ENCODE data around the gene CCNY. TPM values are rescaled to one million over a fixed set of nuclear protein-coding genes. Genes with fewer than 3 reads are reported as not detected.

The CCNY gene
- total RNA-seq, 2 experiments from 2014 or later = 47.0 to 51.5 TPM

GRCh38 chr10:35554461-35555056, 218.2 kb downstream of the CCNY start:
- no peak for ATAC-seq
- no peak for DNase-seq
- no peaks in the 10 kb centered on the region for H3K9me3 Mint-ChIP-seq (ENCODE audit: low read depth)
- H3K4me1 Mint-ChIP-seq = no peaks in the 10 kb centered on the region
- CTCF ChIA-PET = interaction anchor here (2.6 kb wide), 1 partner anchor 9 kb away, joined by 9 read pairs; no protein-coding TSS in a partner anchor
- no peaks in the 10 kb centered on the region for H3K27me3 Mint-ChIP-seq
- H3K27ac Mint-ChIP-seq = no peak overlapping the region
- peaks cover 12% of the 10 kb centered on the region for H3K36me3 Mint-ChIP-seq
- H3K4me3 Mint-ChIP-seq = no peak overlapping the region

- Mint-ChIP-seq H3K4me3 (no peak overlapping the region), H3K4me1 (no peaks in the 10 kb centered on the region), H3K27ac (no peak overlapping the region), H3K9me3 (ENCODE audit: low read depth) (no peaks in the 10 kb centered on the region), H3K36me3 (peaks cover 5% of the 10 kb centered on the region), H3K27me3 (no peaks in the 10 kb centered on the region)
- CTCF ChIA-PET = interaction anchor here (0.6 to 1.0 kb wide), 2 partner anchors 10 to 277 kb away, joined by 3 read pairs; no protein-coding TSS in a partner anchor
- ATAC-seq (no peak), DNase-seq (no peak)
Observed at GRCh38 chr10:35555962-35556930, 219.9 kb downstream of the CCNY start.

DNA sequence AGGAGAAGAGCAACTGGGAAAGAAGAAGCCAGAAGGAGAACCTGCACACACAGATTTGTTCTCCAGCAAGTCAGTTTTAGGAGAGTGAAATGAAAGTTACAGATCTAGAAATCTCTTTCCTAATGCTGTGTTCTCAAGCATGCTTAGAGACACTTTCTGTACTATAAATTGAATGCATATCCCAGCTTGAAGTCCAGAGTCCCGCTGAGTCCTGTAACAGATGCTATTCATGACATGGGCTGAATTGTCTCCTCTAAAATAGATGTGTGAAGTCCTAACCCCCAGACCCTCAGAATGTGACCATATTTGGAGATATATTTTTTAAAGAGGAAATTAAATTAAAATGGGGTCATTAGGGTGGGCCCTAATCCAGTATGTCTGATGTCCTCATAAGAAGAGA, 222.0 kb downstream of the CCNY start:
- Mint-ChIP-seq H3K27ac (no peak overlapping the region), H3K4me1 (peaks cover under 1% of the 10 kb centered on the region)
- ATAC-seq = no peak

GRCh38 chr10:35559416-35559815, 223.1 kb downstream of the CCNY start:
- no peak for DNase-seq
- CTCF ChIA-PET = no interaction called here
- H3K9me3 Mint-ChIP-seq (ENCODE audit: low read depth) = no peaks in the 10 kb centered on the region
- no peak overlapping the region for H3K27ac Mint-ChIP-seq
- H3K36me3 Mint-ChIP-seq = peaks cover 4% of the 10 kb centered on the region
- peaks cover 6% of the 10 kb centered on the region for H3K4me1 Mint-ChIP-seq
- H3K4me3 Mint-ChIP-seq = no peak overlapping the region
- no peaks in the 10 kb centered on the region for H3K27me3 Mint-ChIP-seq
- ATAC-seq = no peak

More for the DNA sequence above, 222.0 kb downstream of the CCNY start:
- Mint-ChIP-seq H3K9me3 (ENCODE audit: low read depth) (no peaks in the 10 kb centered on the region), H3K36me3 (peaks cover 5% of the 10 kb centered on the region), H3K27me3 (no peaks in the 10 kb centered on the region), H3K4me3 (no peak overlapping the region)
- CTCF ChIA-PET = no interaction called here
- DNase-seq = no peak

- H3K27ac Mint-ChIP-seq = no peak overlapping the region
- peaks cover 11% of the 10 kb centered on the region for H3K4me1 Mint-ChIP-seq
- CTCF ChIA-PET = interaction anchor here (1.6 kb wide), 1 partner anchor 567 kb away, joined by 3 read pairs; no protein-coding TSS in a partner anchor
Observed at GRCh38 chr10:35561715-35562114, 225.4 kb downstream of the CCNY start.

GRCh38 chr10:35562427-35562826, 226.1 kb downstream of the CCNY start:
- Mint-ChIP-seq H3K4me3 (no peak overlapping the region), H3K9me3 (ENCODE audit: low read depth) (no peaks in the 10 kb centered on the region), H3K27me3 (no peaks in the 10 kb centered on the region), H3K4me1 (peaks cover 11% of the 10 kb centered on the region), H3K36me3 (no peaks in the 10 kb centered on the region), H3K27ac (no peak overlapping the region)
- DNase-seq (no peak), ATAC-seq (no peak)
- CTCF ChIA-PET = interaction anchor here (0.6 to 1.9 kb wide), 14 partner anchors 9 to 568 kb away, joined by 3 to 9 read pairs (median 4); no protein-coding TSS in a partner anchor

More at GRCh38 chr10:35561715-35562114, 225.4 kb downstream of the CCNY start:
- Mint-ChIP-seq H3K9me3 (ENCODE audit: low read depth) (no peaks in the 10 kb centered on the region), H3K27me3 (no peaks in the 10 kb centered on the region), H3K36me3 (peaks cover 2% of the 10 kb centered on the region), H3K4me3 (no peak overlapping the region)
- DNase-seq (no peak), ATAC-seq (no peak)

DNA sequence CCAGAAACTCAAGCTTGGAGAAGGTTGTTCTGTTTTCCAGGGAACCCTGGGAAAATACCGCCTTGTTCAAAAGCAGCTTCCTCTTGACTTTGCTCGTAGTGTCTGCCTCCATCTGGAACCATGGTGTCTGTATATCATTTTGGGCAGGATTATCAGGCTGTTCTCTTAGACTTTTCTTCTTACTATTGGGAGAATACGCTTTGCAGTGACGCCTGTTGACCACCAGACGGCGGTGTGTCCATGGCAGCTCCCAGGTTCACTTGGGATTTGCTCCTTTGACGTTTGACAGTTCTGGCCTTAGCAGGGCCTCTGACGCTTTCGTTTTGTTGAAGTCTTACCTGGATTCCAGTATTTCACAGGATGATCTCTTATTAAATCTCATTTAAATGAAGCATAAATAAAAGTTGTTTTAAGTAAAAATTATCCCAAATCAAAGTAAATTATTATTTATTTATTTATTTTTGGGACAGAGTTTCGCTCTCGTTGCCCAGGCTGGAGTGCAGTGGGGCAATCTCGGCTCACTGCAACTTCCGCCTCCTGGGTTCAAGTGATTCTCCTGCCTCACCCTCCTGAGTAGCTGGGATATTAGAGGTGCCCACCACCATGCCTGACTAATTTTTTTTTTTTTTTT, 227.1 kb downstream of the CCNY start:
- DNase-seq = peak; percentile 55
- CTCF ChIA-PET = interaction anchor here (0.6 to 1.9 kb wide), 21 partner anchors 9 to 569 kb away, joined by 3 to 9 read pairs (median 4); no protein-coding TSS in a partner anchor
- Mint-ChIP-seq H3K36me3 (no peaks in the 10 kb centered on the region), H3K9me3 (ENCODE audit: low read depth) (no peaks in the 10 kb centered on the region), H3K4me3 (no peak overlapping the region), H3K27ac (no peak overlapping the region), H3K4me1 (peaks cover 11% of the 10 kb centered on the region), H3K27me3 (no peaks in the 10 kb centered on the region)
- no peak for ATAC-seq

- Mint-ChIP-seq H3K27ac (peak overlapping the region; percentile 68), H3K27me3 (no peaks in the 10 kb centered on the region), H3K36me3 (no peaks in the 10 kb centered on the region), H3K9me3 (ENCODE audit: low read depth) (no peaks in the 10 kb centered on the region), H3K4me1 (peaks cover 11% of the 10 kb centered on the region), H3K4me3 (no peak overlapping the region)
- DNase-seq (no peak), ATAC-seq (peak; percentile 53)
- CTCF ChIA-PET = interaction anchor here (0.8 to 1.7 kb wide), 3 partner anchors 12 to 471 kb away, joined by 3 to 8 read pairs (median 6); no protein-coding TSS in a partner anchor
Observed at GRCh38 chr10:35564341-35564968, 228.1 kb downstream of the CCNY start.

DNA sequence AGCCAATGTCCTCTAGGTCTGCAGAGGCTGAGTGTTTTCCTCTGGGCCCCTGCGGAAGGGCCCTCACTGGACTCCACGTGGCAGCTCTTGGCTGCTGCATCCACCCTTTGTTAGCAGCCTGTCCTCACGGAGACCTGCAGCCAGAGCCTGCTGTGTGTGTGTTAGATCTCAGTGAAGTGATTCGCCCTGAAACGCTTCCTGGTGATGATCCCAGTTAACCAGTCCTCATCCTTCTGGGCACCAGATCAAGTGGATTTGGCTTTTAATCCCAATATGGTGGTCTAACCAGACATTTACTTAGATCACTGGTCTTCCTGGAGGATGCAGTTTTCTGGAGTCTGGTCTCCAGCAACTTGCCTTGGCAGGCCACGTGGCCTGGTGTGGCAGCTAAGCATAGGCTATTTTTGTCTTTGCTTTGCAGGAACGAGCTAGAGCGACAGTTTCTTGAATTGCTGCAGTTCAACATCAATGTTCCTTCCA, 229.3 kb downstream of the CCNY start:
- DNase-seq (no peak), ATAC-seq (no peak)
- Mint-ChIP-seq H3K4me1 (peaks cover 11% of the 10 kb centered on the region), H3K9me3 (ENCODE audit: low read depth) (no peaks in the 10 kb centered on the region), H3K4me3 (no peak overlapping the region), H3K27me3 (no peaks in the 10 kb centered on the region), H3K36me3 (peaks cover 3% of the 10 kb centered on the region), H3K27ac (no peak overlapping the region)
- CTCF ChIA-PET = interaction anchor here (0.7 kb wide), 1 partner anchor 10 kb away, joined by 3 read pairs; no protein-coding TSS in a partner anchor

- H3K36me3 Mint-ChIP-seq = peaks cover 7% of the 10 kb centered on the region
- ATAC-seq (no peak), DNase-seq (no peak)
- H3K27ac Mint-ChIP-seq = no peak overlapping the region
- CTCF ChIA-PET = no interaction called here
- no peaks in the 10 kb centered on the region for H3K27me3 Mint-ChIP-seq
- no peaks in the 10 kb centered on the region for H3K9me3 Mint-ChIP-seq (ENCODE audit: low read depth)
- no peak overlapping the region for H3K4me3 Mint-ChIP-seq
- H3K4me1 Mint-ChIP-seq = peaks cover 11% of the 10 kb centered on the region
Observed at GRCh38 chr10:35567951-35568350, 231.6 kb downstream of the CCNY start.

DNA sequence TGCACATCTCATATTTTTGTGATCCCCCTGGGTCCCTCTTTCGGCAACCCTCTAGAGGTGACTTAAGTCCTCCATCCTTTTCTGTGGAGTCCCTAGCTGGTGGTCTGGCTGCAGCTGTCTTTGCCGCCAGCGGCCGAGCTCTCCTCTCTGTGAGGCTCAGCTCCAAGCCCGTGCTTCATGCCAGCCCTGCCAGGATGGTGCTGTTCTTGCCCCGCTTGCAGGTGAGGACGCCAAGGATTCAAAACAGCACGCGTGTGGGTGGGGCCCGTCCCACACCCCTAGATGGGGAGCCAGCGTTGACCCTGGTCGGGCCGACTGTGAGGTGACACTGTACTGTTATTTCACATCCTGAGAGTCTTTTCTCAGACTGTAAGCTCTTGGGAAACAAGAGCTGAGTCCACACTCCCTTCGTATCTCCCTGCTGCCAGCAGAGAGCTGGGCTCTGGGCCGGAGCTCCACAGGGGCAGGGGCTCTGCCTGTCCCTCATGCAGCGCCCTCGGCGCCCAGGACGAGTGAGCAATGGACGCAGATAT, 232.2 kb downstream of the CCNY start:
- Mint-ChIP-seq H3K36me3 (peaks cover 7% of the 10 kb centered on the region), H3K9me3 (ENCODE audit: low read depth) (no peaks in the 10 kb centered on the region), H3K4me1 (peaks cover 9% of the 10 kb centered on the region), H3K4me3 (no peak overlapping the region), H3K27ac (no peak overlapping the region), H3K27me3 (no peaks in the 10 kb centered on the region)
- CTCF ChIA-PET = no interaction called here
- ATAC-seq = no peak
- DNase-seq = no peak

DNA sequence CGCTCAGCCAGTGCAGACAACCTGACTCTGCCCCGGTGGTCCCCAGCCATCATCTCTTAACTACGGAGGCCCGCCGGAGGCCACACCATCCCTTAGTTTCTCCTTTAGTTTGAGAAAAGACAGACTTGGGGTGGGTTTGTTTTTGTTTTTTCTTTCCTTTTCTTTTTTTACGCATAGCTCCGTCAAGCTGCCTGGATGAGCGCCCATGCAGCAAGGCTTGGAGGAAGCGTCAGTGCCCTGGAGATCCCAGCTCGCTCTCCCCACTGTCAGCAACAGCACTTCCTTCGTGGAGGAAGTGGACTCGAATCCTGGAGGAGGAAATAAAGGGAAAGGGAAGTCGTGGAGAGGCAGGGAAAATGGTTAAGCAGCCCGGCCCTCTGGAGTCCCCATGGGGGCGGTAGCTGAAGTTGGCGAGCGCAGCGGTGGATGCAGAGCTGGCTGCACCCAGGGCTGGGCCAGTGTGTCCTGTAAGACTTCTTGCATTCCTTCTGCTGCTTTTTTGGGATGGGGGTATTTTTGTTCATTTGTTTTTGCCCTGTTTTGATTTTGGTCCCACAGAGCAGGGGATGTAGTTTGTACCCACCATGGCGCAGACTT, 232.9 kb downstream of the CCNY start:
- Mint-ChIP-seq H3K4me3 (no peak overlapping the region), H3K36me3 (peaks cover 7% of the 10 kb centered on the region), H3K4me1 (peaks cover 7% of the 10 kb centered on the region), H3K9me3 (ENCODE audit: low read depth) (no peaks in the 10 kb centered on the region), H3K27me3 (no peaks in the 10 kb centered on the region), H3K27ac (no peak overlapping the region)
- DNase-seq = no peak
- no peak for ATAC-seq
- CTCF ChIA-PET = no interaction called here
